HL-60 (cell line): Measurements from ENCODE around the gene RBM23.

Source experiments
- GABPA ChIP-seq: IDR thresholded peaks from 2 replicates; pipeline ENCODE4 v1.6.1; 2012; ENCODE audit warnings: low read depth
- POLR2AphosphoS5 ChIP-seq: IDR thresholded peaks from 2 replicates; pipeline ENCODE4 v1.6.1; 2012; ENCODE audit warnings: low read depth
- SPI1 ChIP-seq: IDR thresholded peaks from 2 replicates; pipeline ENCODE4 v1.6.1; 2012; ENCODE audit warnings: low read depth, mild to moderate bottlenecking, borderline replicate concordance
- TF ChIP-seq, protein P1 (sequence below): IDR thresholded peaks from one replicate; pipeline ENCODE4 v1.5.1; 2011; ENCODE audit warnings: low read length, control low read depth, inconsistent platforms; ENCODE audit not compliant: insufficient read depth
- TF ChIP-seq, protein P2 (sequence below): IDR thresholded peaks from 2 replicates; pipeline ENCODE4 v1.6.1; 2012; ENCODE audit warnings: low read depth; ENCODE audit not compliant: insufficient replicate concordance

DNA sequence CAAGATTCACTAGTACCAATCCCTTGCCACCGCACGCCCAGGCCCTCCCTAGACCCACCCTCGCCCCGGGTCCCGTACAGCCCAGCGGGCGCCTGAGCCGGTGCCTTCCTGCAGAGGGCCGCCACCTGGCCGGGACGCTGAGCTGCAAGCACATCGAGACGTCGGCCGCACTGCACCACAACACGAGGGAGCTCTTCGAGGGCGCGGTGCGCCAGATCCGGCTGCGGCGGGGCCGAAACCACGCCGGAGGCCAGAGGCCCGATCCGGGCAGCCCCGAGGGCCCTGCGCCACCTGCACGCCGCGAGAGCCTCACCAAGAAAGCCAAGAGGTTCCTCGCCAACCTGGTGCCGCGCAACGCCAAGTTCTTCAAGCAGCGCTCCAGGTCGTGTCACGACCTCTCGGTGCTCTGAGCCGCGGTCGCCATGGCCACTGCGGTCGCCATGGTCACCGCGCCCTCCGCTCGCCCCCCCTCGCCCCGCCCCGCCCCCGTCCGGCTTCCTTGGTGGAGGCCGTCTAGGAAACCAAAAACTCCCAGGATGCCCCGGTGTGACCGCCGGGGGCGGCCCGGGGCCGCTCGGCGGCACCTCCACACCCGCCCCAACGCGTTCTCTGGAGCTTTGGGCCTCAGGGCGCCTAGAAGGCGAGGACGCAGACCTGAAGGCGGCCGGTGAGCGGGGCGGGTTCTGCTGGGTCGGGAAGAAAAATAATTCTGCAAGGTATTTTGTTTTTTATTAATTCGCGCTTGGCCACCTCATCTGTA lies 32.3 kb downstream of the RBM23 start:
- TF ChIP-seq, protein P1, sequence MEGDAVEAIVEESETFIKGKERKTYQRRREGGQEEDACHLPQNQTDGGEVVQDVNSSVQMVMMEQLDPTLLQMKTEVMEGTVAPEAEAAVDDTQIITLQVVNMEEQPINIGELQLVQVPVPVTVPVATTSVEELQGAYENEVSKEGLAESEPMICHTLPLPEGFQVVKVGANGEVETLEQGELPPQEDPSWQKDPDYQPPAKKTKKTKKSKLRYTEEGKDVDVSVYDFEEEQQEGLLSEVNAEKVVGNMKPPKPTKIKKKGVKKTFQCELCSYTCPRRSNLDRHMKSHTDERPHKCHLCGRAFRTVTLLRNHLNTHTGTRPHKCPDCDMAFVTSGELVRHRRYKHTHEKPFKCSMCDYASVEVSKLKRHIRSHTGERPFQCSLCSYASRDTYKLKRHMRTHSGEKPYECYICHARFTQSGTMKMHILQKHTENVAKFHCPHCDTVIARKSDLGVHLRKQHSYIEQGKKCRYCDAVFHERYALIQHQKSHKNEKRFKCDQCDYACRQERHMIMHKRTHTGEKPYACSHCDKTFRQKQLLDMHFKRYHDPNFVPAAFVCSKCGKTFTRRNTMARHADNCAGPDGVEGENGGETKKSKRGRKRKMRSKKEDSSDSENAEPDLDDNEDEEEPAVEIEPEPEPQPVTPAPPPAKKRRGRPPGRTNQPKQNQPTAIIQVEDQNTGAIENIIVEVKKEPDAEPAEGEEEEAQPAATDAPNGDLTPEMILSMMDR = no peak
- TF ChIP-seq POLR2AphosphoS5 = no peak
- no peak for TF ChIP-seq SPI1
- TF ChIP-seq GABPA = no peak
- TF ChIP-seq, protein P2, sequence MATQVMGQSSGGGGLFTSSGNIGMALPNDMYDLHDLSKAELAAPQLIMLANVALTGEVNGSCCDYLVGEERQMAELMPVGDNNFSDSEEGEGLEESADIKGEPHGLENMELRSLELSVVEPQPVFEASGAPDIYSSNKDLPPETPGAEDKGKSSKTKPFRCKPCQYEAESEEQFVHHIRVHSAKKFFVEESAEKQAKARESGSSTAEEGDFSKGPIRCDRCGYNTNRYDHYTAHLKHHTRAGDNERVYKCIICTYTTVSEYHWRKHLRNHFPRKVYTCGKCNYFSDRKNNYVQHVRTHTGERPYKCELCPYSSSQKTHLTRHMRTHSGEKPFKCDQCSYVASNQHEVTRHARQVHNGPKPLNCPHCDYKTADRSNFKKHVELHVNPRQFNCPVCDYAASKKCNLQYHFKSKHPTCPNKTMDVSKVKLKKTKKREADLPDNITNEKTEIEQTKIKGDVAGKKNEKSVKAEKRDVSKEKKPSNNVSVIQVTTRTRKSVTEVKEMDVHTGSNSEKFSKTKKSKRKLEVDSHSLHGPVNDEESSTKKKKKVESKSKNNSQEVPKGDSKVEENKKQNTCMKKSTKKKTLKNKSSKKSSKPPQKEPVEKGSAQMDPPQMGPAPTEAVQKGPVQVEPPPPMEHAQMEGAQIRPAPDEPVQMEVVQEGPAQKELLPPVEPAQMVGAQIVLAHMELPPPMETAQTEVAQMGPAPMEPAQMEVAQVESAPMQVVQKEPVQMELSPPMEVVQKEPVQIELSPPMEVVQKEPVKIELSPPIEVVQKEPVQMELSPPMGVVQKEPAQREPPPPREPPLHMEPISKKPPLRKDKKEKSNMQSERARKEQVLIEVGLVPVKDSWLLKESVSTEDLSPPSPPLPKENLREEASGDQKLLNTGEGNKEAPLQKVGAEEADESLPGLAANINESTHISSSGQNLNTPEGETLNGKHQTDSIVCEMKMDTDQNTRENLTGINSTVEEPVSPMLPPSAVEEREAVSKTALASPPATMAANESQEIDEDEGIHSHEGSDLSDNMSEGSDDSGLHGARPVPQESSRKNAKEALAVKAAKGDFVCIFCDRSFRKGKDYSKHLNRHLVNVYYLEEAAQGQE = no peak
